Measurements from ENCODE around the gene MAP3K2.

MAP3K2 gene

GRCh38 chr2:127275789-127276188 is 112.0 kb downstream of the MAP3K2 start:
- no peaks in the 10 kb centered on the region for H3K9me3 ChIP-seq (ENCODE audit: control insufficient read depth, insufficient read depth, low read depth, low read length)

GRCh38 chr2:127275356-127275755 is 112.4 kb downstream of the MAP3K2 start:
- H3K9me3 ChIP-seq (ENCODE audit: control insufficient read depth, insufficient read depth, low read depth, low read length) = no peaks in the 10 kb centered on the region
- no peak overlapping the region for H3K27ac ChIP-seq (ENCODE audit: extremely low read depth, low read depth, low read length)
- no peaks in the 10 kb centered on the region for H3K4me1 ChIP-seq (ENCODE audit: control insufficient read depth, insufficient read depth, low read length)
- H3K4me3 ChIP-seq (ENCODE audit: low read depth, low read length) = no peak overlapping the region
- peaks cover 62 to 97% of the 10 kb centered on the region in 2 experiments for H3K36me3 ChIP-seq (ENCODE audit: control insufficient read depth in 2 of 2, insufficient read depth in 1 of 2, low read length in 2 of 2)
- no peak for TF ChIP-seq ZNF596 (tag by site-specific recombination; IDR thresholded peaks at IDR 0.05)
- TF ChIP-seq IKZF3 (tag by site-specific recombination; IDR thresholded peaks at IDR 0.05) = no peak
- TF ChIP-seq ZSCAN5A (tag by site-specific recombination; IDR thresholded peaks at IDR 0.05) = no peak
- no peak for TF ChIP-seq PRDM6 (tag by site-specific recombination; IDR thresholded peaks at IDR 0.05)
- no peak for TF ChIP-seq HOXA7 (CRISPR knock-in tag; IDR thresholded peaks at IDR 0.05; ENCODE audit: borderline replicate concordance)
- no peak for TF ChIP-seq ZNF214 (tag by site-specific recombination; IDR thresholded peaks at IDR 0.05; ENCODE audit: borderline replicate concordance)
- TF ChIP-seq EGR2 (tag by site-specific recombination; IDR thresholded peaks at IDR 0.05; ENCODE audit: low read depth) = no peak
- no peak for TF ChIP-seq GFI1B (tag by site-specific recombination; IDR thresholded peaks at IDR 0.05)
- no peak for TF ChIP-seq ZNF747 (tag by site-specific recombination; IDR thresholded peaks at IDR 0.05)
- ChIA-PET POLR2A (no interaction called here), CTCF (no interaction called here)

More at GRCh38 chr2:127275789-127276188, 112.0 kb downstream of the MAP3K2 start:
- ChIA-PET CTCF (no interaction called here), POLR2A (no interaction called here)
- H3K4me1 ChIP-seq (ENCODE audit: control insufficient read depth, insufficient read depth, low read length) = no peaks in the 10 kb centered on the region
- H3K27ac ChIP-seq (ENCODE audit: extremely low read depth, low read depth, low read length) = no peak overlapping the region
- H3K36me3 ChIP-seq (ENCODE audit: control insufficient read depth in 2 of 2, insufficient read depth in 1 of 2, low read length in 2 of 2) = peaks cover 66 to 97% of the 10 kb centered on the region in 2 experiments
- no peak overlapping the region for H3K4me3 ChIP-seq (ENCODE audit: low read depth, low read length)
- no peak for TF ChIP-seq ZNF223 (tag by site-specific recombination; IDR thresholded peaks at IDR 0.05)
- TF ChIP-seq GFI1B (tag by site-specific recombination; IDR thresholded peaks at IDR 0.05) = no peak
- TF ChIP-seq ZBTB6 (tag by site-specific recombination; IDR thresholded peaks at IDR 0.05) = no peak
- no peak for TF ChIP-seq ZNF664 (tag by site-specific recombination; IDR thresholded peaks at IDR 0.05)
- no peak for TF ChIP-seq SP3 (tag by site-specific recombination; IDR thresholded peaks at IDR 0.05)
- TF ChIP-seq ZNF555 (tag by site-specific recombination; conservative IDR thresholded peaks at IDR 0.05) = no peak
- TF ChIP-seq ELK4 (IDR thresholded peaks at IDR 0.05; ENCODE audit: borderline replicate concordance, low read depth, low read length) = no peak
- no peak for TF ChIP-seq FEZF1 (tag by site-specific recombination; IDR thresholded peaks at IDR 0.05)
- no peak for TF ChIP-seq ZNF514 (tag by site-specific recombination; IDR thresholded peaks at IDR 0.05)
- no peak for TF ChIP-seq ZNF433 (tag by site-specific recombination; IDR thresholded peaks at IDR 0.05; ENCODE audit: low read depth)
- no peak for TF ChIP-seq ZNF701 (tag by site-specific recombination; IDR thresholded peaks at IDR 0.05)
- TF ChIP-seq ZNF26 (tag by site-specific recombination; IDR thresholded peaks at IDR 0.05) = no peak
- no peak for TF ChIP-seq ZNF776 (tag by site-specific recombination; IDR thresholded peaks at IDR 0.05; ENCODE audit: borderline replicate concordance)
- no peak for TF ChIP-seq ZSCAN23 (tag by site-specific recombination; IDR thresholded peaks at IDR 0.05)
- TF ChIP-seq ZNF707 (tag by site-specific recombination; IDR thresholded peaks at IDR 0.05) = no peak
- no peak for TF ChIP-seq IKZF3 (tag by site-specific recombination; IDR thresholded peaks at IDR 0.05)
- no peak for TF ChIP-seq KLF1 (tag by site-specific recombination; IDR thresholded peaks at IDR 0.05)
